Measurements from ENCODE around the gene MEIS2. TPM values are rescaled to one million over a fixed set of nuclear protein-coding genes. Genes with fewer than 3 reads are reported as not detected.

MEIS2 gene
- total RNA-seq, 1 experiment from 2014 or later: 23.1 TPM

DNA sequence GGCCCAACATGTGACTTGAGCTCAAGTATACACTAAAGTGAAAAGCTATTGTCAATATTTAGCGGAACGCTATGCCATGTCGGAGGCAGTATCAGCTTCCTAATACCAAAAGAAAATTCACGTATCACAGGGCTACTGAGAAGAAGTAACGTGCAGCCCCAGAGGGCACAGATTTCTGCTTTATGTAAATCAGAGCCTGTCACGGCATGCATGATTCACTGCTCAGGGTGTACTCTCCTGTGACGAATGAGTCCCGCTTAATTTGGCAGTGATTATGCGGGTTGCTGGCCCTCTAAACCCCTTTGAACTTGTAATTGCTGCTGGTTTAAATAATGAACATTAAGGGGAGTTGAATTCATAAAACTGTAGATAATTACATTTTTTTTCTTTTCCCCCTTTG lies 85.3 kb downstream of the MEIS2 start:
- peaks cover 10% of the 10 kb centered on the region for H3K4me1 Mint-ChIP-seq (ENCODE audit: low read depth, unreplicated experiment)
- no peaks in the 10 kb centered on the region for H3K27me3 Mint-ChIP-seq (ENCODE audit: unreplicated experiment)
- DNase-seq: no peak
- TF ChIP-seq, protein P1, sequence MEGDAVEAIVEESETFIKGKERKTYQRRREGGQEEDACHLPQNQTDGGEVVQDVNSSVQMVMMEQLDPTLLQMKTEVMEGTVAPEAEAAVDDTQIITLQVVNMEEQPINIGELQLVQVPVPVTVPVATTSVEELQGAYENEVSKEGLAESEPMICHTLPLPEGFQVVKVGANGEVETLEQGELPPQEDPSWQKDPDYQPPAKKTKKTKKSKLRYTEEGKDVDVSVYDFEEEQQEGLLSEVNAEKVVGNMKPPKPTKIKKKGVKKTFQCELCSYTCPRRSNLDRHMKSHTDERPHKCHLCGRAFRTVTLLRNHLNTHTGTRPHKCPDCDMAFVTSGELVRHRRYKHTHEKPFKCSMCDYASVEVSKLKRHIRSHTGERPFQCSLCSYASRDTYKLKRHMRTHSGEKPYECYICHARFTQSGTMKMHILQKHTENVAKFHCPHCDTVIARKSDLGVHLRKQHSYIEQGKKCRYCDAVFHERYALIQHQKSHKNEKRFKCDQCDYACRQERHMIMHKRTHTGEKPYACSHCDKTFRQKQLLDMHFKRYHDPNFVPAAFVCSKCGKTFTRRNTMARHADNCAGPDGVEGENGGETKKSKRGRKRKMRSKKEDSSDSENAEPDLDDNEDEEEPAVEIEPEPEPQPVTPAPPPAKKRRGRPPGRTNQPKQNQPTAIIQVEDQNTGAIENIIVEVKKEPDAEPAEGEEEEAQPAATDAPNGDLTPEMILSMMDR (IDR thresholded peaks at IDR 0.05; ENCODE audit: unreplicated experiment): no peak
- H3K4me3 Mint-ChIP-seq (ENCODE audit: low read depth, unreplicated experiment): no peak overlapping the region
- intact Hi-C loops (cut with micrococcal nuclease; ENCODE audit: unreplicated experiment): no loop called here
- H3K9me3 Mint-ChIP-seq (ENCODE audit: low read depth, unreplicated experiment): no peaks in the 10 kb centered on the region
- H3K36me3 Mint-ChIP-seq (ENCODE audit: insufficient read depth, unreplicated experiment): no peaks in the 10 kb centered on the region
- CTCF ChIA-PET: interaction anchor here (0.6 kb wide), 1 partner anchor 11 kb away, joined by 3 read pairs; no protein-coding TSS in a partner anchor
- no TSS peak for BruUV-seq (replicated peaks)
- no peak overlapping the region for H3K27ac Mint-ChIP-seq (ENCODE audit: unreplicated experiment)

DNA sequence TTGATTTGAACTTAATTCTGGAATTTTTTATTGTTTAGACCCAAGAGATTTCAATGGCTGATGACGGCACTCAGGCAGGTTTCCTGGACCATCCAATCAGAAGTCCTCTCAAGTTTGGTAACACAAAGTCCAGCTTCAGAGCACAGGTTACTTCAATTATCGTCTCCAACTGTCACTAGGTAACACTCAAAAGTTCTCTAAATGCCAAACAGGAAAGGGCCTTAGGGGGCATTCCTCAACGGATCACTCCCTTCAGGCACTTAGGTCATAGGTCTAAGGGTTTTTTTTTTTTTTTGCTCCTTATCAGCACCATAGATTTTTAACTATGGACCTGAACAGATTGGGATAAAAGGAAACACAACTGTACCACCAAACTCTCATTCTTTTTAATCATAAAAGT lies 85.8 kb downstream of the MEIS2 start:
- no peak for DNase-seq
- no peak overlapping the region for H3K4me3 Mint-ChIP-seq (ENCODE audit: low read depth, unreplicated experiment)
- H3K4me1 Mint-ChIP-seq (ENCODE audit: low read depth, unreplicated experiment): peaks cover 6% of the 10 kb centered on the region
- no TSS peak for BruUV-seq (replicated peaks)
- H3K36me3 Mint-ChIP-seq (ENCODE audit: insufficient read depth, unreplicated experiment): no peaks in the 10 kb centered on the region
- CTCF ChIA-PET: interaction anchor here (0.6 kb wide), 1 partner anchor 11 kb away, joined by 3 read pairs; no protein-coding TSS in a partner anchor
- H3K27me3 Mint-ChIP-seq (ENCODE audit: unreplicated experiment): no peaks in the 10 kb centered on the region
- TF ChIP-seq, protein P1 (IDR thresholded peaks at IDR 0.05; ENCODE audit: unreplicated experiment): no peak
- intact Hi-C loops (cut with micrococcal nuclease; ENCODE audit: unreplicated experiment): no loop called here
- no peaks in the 10 kb centered on the region for H3K9me3 Mint-ChIP-seq (ENCODE audit: low read depth, unreplicated experiment)
- H3K27ac Mint-ChIP-seq (ENCODE audit: unreplicated experiment): no peak overlapping the region

DNA sequence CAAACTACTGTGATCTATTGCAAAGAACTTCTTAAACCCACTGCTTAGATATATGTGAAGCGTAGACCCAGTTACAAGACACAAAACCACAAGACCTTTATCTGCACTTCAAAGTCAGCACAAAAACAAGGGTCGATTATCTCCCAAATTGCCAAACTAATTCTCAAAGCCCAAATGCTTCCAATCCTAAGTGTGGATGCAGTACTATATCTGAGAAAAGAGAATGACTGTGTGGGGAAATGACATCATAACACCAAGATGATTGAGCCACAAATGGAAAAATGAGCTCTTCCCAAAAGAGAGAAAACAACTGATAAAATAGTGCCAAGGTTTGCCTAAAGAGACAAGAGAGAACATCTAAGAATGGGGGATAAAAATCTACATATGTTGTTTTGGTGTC lies 86.2 kb downstream of the MEIS2 start:
- no peak overlapping the region for H3K4me3 Mint-ChIP-seq (ENCODE audit: low read depth, unreplicated experiment)
- intact Hi-C loops (cut with micrococcal nuclease; ENCODE audit: unreplicated experiment): no loop called here
- H3K27ac Mint-ChIP-seq (ENCODE audit: unreplicated experiment): no peak overlapping the region
- no peaks in the 10 kb centered on the region for H3K36me3 Mint-ChIP-seq (ENCODE audit: insufficient read depth, unreplicated experiment)
- H3K4me1 Mint-ChIP-seq (ENCODE audit: low read depth, unreplicated experiment): peaks cover 1% of the 10 kb centered on the region
- H3K9me3 Mint-ChIP-seq (ENCODE audit: low read depth, unreplicated experiment): no peaks in the 10 kb centered on the region
- TF ChIP-seq, protein P1 (IDR thresholded peaks at IDR 0.05; ENCODE audit: unreplicated experiment): no peak
- BruUV-seq (replicated peaks): no TSS peak
- no peak for DNase-seq
- no peaks in the 10 kb centered on the region for H3K27me3 Mint-ChIP-seq (ENCODE audit: unreplicated experiment)
- CTCF ChIA-PET: no interaction called here

DNA sequence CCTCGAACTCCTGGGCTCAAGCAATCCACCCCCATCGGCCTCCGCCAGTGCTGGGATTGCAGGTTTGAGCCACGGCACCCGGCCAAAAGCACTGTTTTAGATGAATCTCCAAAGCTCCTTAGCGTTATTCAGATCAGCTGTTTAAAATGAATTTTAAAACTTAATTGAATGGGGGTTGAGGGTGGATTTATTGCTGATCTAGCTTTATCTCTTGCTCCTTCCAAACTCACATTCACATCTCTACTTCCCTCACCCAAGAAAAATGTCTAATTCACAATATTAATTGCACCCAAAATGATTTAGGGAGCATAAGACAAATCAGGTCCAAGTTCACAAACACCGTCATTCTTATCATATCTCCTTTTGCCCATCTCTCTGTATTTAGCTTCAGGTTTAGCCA lies 89.8 kb downstream of the MEIS2 start:
- CTCF ChIA-PET: interaction anchor here (0.6 kb wide), 1 partner anchor 13 kb away, joined by 3 read pairs; no protein-coding TSS in a partner anchor
- TF ChIP-seq, protein P1 (IDR thresholded peaks at IDR 0.05; ENCODE audit: unreplicated experiment): no peak
- Mint-ChIP-seq H3K4me3 (ENCODE audit: low read depth, unreplicated experiment) (no peak overlapping the region), H3K27ac (ENCODE audit: unreplicated experiment) (no peak overlapping the region), H3K4me1 (ENCODE audit: low read depth, unreplicated experiment) (no peaks in the 10 kb centered on the region), H3K27me3 (ENCODE audit: unreplicated experiment) (no peaks in the 10 kb centered on the region), H3K9me3 (ENCODE audit: low read depth, unreplicated experiment) (no peaks in the 10 kb centered on the region), H3K36me3 (ENCODE audit: insufficient read depth, unreplicated experiment) (no peaks in the 10 kb centered on the region)
- intact Hi-C loops (cut with micrococcal nuclease; ENCODE audit: unreplicated experiment): no loop called here
- no peak for DNase-seq
- BruUV-seq (replicated peaks): no TSS peak

All from Calu3 (cell line).